ENCODE data around the gene FAXDC2. TPM values are rescaled to one million over a fixed set of nuclear protein-coding genes. Genes with fewer than 3 reads are reported as not detected.
"Not testable (repeated sequence)": the region's sequence is repeated elsewhere in the genome, so short reads cannot be mapped to it uniquely, and the experiment has no call there.

FAXDC2 gene
- total and polyA plus RNA-seq, 2 of the 8 experiments (the other 6 are each of a cell fraction or from before 2014, with no cell fraction given) = 3.7 to 5.9 TPM

DNA sequence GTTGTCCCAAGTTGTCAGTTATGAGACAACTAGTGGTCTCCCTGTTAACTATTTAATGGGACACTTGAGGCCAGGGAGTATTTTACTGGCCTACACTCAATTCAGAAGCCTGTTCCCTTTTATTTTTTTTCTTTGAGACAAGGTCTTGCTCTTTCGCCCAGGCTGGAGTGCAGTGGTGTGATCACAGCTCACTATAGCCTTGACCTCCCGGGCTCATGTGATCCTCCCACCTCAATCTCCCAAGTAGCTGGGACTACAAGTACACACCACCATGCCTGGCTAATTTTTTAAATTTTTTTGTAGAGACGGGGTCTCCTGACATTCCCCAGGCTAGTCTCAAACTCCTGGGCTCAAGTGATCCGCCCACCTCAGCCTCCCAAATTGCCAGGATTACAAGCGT is 27.5 kb downstream of the FAXDC2 start:
- not testable (repeated sequence) for H3K9ac ChIP-seq (replicated peaks in 1 of 4; ENCODE audit: extremely low read depth in 1 of 4, low read depth in 3 of 4, low read length in 3 of 4); H3K4me1 ChIP-seq (replicated peaks in 1 of 4; ENCODE audit: control insufficient read depth in 3 of 4, insufficient read depth in 4 of 4, low read length in 3 of 4); H3K14ac ChIP-seq (ENCODE audit: insufficient read length); H3K27ac ChIP-seq (ENCODE audit: low read depth, low read length); H2BK120ac ChIP-seq (replicated peaks; ENCODE audit: low read depth, low read length); H3K18ac ChIP-seq (ENCODE audit: extremely low read depth, low read length); H2AK5ac ChIP-seq (ENCODE audit: low read depth, low read length); H3K4me3 ChIP-seq (ENCODE audit: extremely low read depth in 1 of 4, insufficient read depth in 2 of 4, low read depth in 3 of 4, low read length in 4 of 4); H4K5ac ChIP-seq (ENCODE audit: insufficient read length, low read depth, low read length); FAIRE-seq; H3K56ac ChIP-seq (replicated peaks; ENCODE audit: insufficient read length, low read depth, low read length); H2BK12ac ChIP-seq (ENCODE audit: low read depth, low read length); H2AFZ ChIP-seq (ENCODE audit: low read length); H3K23ac ChIP-seq (ENCODE audit: insufficient read length); H2BK5ac ChIP-seq (ENCODE audit: low read depth, low read length); DNase-seq (ENCODE audit: low read depth in 1 of 2, low spot score in 2 of 2); H3K79me2 ChIP-seq (ENCODE audit: control insufficient read depth in 1 of 2, insufficient read depth in 2 of 2, low read length in 2 of 2); H4K91ac ChIP-seq (replicated peaks; ENCODE audit: insufficient read length, low read length); H3K9me3 ChIP-seq (ENCODE audit: insufficient read depth in 2 of 2, low read depth in 1 of 2, low read length in 1 of 2); H3K27me3 ChIP-seq (replicated peaks in 1 of 4; ENCODE audit: control insufficient read depth in 3 of 4, extremely low read depth in 1 of 4, insufficient read depth in 3 of 4, low read length in 3 of 4); H3K79me1 ChIP-seq (ENCODE audit: low read depth, low read length); H4K8ac ChIP-seq (ENCODE audit: extremely low read depth, insufficient read depth, low read length); H2BK20ac ChIP-seq (ENCODE audit: low read length); H3K4ac ChIP-seq (replicated peaks; ENCODE audit: insufficient read length, low read depth, low read length); H3K23me2 ChIP-seq (ENCODE audit: low read depth, low read length); H2BK15ac ChIP-seq (ENCODE audit: low read length); H4K20me1 ChIP-seq (replicated peaks in 1 of 2; ENCODE audit: control insufficient read depth in 1 of 2, insufficient read depth in 2 of 2, low read length in 2 of 2); H3K4me2 ChIP-seq (ENCODE audit: insufficient read depth in 1 of 2, low read depth in 2 of 2, low read length in 2 of 2)
- ChIA-PET CTCF (ENCODE audit: partially characterized antibody) (interaction anchor here (1.2 kb wide), 1 partner anchor 34 kb away, joined by 3 read pairs; no protein-coding TSS in a partner anchor), POLR2A (ENCODE audit: partially characterized antibody) (interaction anchor here (1.1 to 2.7 kb wide), 2 partner anchors 12 to 36 kb away, joined by 5 to 10 read pairs; partner anchors contain the start of gene CNOT8)
- peaks cover 0 to 35% (median 8%) of the 10 kb centered on the region in 4 experiments; a peak in 7 of 8 replicates for H3K36me3 ChIP-seq (ENCODE audit: control insufficient read depth in 2 of 4, insufficient read depth in 4 of 4, low read length in 3 of 4)
- WGBS, 2 experiments (ENCODE audit: extremely low coverage in 1 of 2, insufficient coverage in 1 of 2, insufficient read length in 1 of 2, insufficient replicate concordance in 2 of 2, low coverage in 1 of 2, low lambda C conversion rate in 2 of 2, missing lambda C conversion rate in 1 of 2) = 89% methylated on average over 5 of the region's 5 CpGs; no CpG with 5 or more reads in 1 of the 2 experiments
